Tibial nerve (tissue), 4 donors: ENCODE results near the gene CAMK2G.

ENCODE experiments used
- EP300 ChIP-seq, 2 donors: sonication (generic); formaldehyde crosslinking; IDR thresholded peaks; one replicate each; pipeline ENCODE4 v1.6.1; 2017; ENCODE audit warnings: antibody characterized with exemption in 2 of 2, mild to moderate bottlenecking in 1 of 2
- POLR2A ChIP-seq, 2 donors: fragments of 450-650 bp; IDR thresholded peaks; one replicate each; pipeline ENCODE4 v1.6.1; 2017; ENCODE audit warnings: antibody characterized with exemption in 2 of 2, mild to moderate bottlenecking in 2 of 2, moderate library complexity in 2 of 2
- TF ChIP-seq, protein P1 (sequence below), 5 experiments: fragments of 200-600 bp in 3 of 5; fragments of 450-650 bp in 2 of 5; sonication (generic) in 3 of 5; IDR thresholded peaks; one replicate each; pipeline ENCODE4 v1.5.1; 2016 to 2019; ENCODE audit warnings: antibody characterized with exemption in 5 of 5, mild to moderate bottlenecking in 3 of 5, moderate library complexity in 2 of 5

DNA sequence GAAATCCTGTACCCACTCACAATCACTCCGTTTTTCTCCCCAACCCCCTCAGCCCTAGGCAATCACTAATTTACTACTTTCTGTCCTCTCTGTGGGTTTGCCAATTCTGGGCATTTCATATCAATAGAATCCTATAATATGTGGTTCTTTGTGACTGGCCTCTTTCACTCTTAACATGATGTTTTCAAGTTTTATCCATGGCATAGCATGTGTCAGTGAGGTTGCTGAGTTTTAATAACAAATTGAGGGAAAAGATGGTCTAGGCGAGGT lies 48.4 kb upstream of the CAMK2G start:
- TF ChIP-seq, protein P1, sequence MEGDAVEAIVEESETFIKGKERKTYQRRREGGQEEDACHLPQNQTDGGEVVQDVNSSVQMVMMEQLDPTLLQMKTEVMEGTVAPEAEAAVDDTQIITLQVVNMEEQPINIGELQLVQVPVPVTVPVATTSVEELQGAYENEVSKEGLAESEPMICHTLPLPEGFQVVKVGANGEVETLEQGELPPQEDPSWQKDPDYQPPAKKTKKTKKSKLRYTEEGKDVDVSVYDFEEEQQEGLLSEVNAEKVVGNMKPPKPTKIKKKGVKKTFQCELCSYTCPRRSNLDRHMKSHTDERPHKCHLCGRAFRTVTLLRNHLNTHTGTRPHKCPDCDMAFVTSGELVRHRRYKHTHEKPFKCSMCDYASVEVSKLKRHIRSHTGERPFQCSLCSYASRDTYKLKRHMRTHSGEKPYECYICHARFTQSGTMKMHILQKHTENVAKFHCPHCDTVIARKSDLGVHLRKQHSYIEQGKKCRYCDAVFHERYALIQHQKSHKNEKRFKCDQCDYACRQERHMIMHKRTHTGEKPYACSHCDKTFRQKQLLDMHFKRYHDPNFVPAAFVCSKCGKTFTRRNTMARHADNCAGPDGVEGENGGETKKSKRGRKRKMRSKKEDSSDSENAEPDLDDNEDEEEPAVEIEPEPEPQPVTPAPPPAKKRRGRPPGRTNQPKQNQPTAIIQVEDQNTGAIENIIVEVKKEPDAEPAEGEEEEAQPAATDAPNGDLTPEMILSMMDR (IDR thresholded peaks at IDR 0.05): no peak
- no peak for TF ChIP-seq POLR2A (IDR thresholded peaks at IDR 0.05)
- TF ChIP-seq EP300 (IDR thresholded peaks at IDR 0.05): no peak
